B cell (primary cell): ENCODE data around the gene RIPOR1. TPM values are rescaled to one million over a fixed set of nuclear protein-coding genes. Genes with fewer than 3 reads are reported as not detected.
A peak's percentile ranks its signal among the peaks of the same experiment; 100 is the strongest.

Experiments used
- ATAC-seq: fragments of 200-7000 bp; cut with Tn5 transposase; one replicate; pipeline ENCODE4 v1.10.0; 2021; ENCODE audit warnings: low read depth, mild to moderate bottlenecking, moderate number of reproducible peaks, moderate library complexity
- CTCF ChIA-PET: fragments of 350-600 bp; sonication (Branson Sonifier 250); formaldehyde crosslinking; loops from one replicate; lab custom pipeline; 2021; ENCODE audit warnings: antibody characterized with exemption, inconsistent platforms; lab: Charles Lee
- POLR2A ChIA-PET: fragments of 350-600 bp; sonication (Branson Sonifier 250); formaldehyde crosslinking; loops from one replicate; lab custom pipeline; 2021; ENCODE audit warnings: antibody characterized with exemption; lab: Charles Lee
- DNase-seq: peaks from one replicate; pipeline ENCODE4 v3.0.0; 2013
- H2AFZ ChIP-seq: 2 replicates; pipeline ENCODE4 v1.6.1; 2012; ENCODE audit warnings: mild to moderate bottlenecking, low read depth, low read length; ENCODE audit not compliant: insufficient read depth, poor library complexity, severe bottlenecking
- H3K27ac ChIP-seq, 2 donors: 1 replicate in 1 of 2; 2 replicates in 1 of 2; pipeline ENCODE4 v1.5.1; 2012 to 2013; ENCODE audit warnings: low read length in 2 of 2, mild to moderate bottlenecking in 2 of 2, moderate library complexity in 1 of 2
- H3K27me3 ChIP-seq, 4 experiments: fragments of 200-600 bp in 1 of 4; sonication (generic) in 1 of 4; replicated peaks in 1 of 4; 1 replicate in 2 of 4; 2 replicates in 2 of 4; pipeline versions ENCODE4 v1.6.1 to v1.7.0; 2013 to 2016; ENCODE audit warnings: low read length in 3 of 4, mild to moderate bottlenecking in 2 of 4, mixed read lengths in 1 of 4, moderate library complexity in 1 of 4; ENCODE audit not compliant: insufficient read depth in 4 of 4, control insufficient read depth in 3 of 4; ENCODE audit errors: control extremely low read depth in 1 of 4
- H3K36me3 ChIP-seq, 2 experiments: replicated peaks in 1 of 2; 1 replicate in 1 of 2; 2 replicates in 1 of 2; pipeline versions ENCODE4 v1.6.1 to v1.7.1; 2013; ENCODE audit warnings: low read length in 1 of 2; ENCODE audit not compliant: insufficient read depth in 2 of 2, control insufficient read depth in 1 of 2; ENCODE audit errors: control extremely low read depth in 1 of 2, extremely low read depth in 1 of 2
- H3K4me1 ChIP-seq, 2 donors: fragments of 200-600 bp in 1 of 2; sonication (generic) in 1 of 2; 1 replicate in 1 of 2; 2 replicates in 1 of 2; pipeline versions ENCODE4 v1.5.1 to v1.6.1; 2013 to 2017; ENCODE audit warnings: low read length in 2 of 2; ENCODE audit not compliant: control insufficient read depth in 2 of 2, insufficient read depth in 2 of 2
- H3K4me2 ChIP-seq: replicated peaks from 2 replicates; pipeline ENCODE3; 2012; ENCODE audit warnings: mild to moderate bottlenecking, low read depth, low read length; ENCODE audit not compliant: poor library complexity, severe bottlenecking
- H3K4me3 ChIP-seq, 5 experiments: fragments of 200-600 bp in 1 of 5; sonication (generic) in 1 of 5; 1 replicate in 3 of 5; 2 replicates in 2 of 5; pipeline versions ENCODE4 v1.5.1 to v1.7.0; 2011 to 2016; ENCODE audit warnings: low read length in 4 of 5, mild to moderate bottlenecking in 4 of 5, low read depth in 2 of 5, control low read depth in 1 of 5, moderate library complexity in 1 of 5; ENCODE audit not compliant: insufficient read depth in 1 of 5; ENCODE audit errors: control extremely low read depth in 1 of 5, extremely low read depth in 1 of 5
- H3K79me2 ChIP-seq: fragments of 200-600 bp; sonication (generic); one replicate; pipeline ENCODE4 v1.6.0; 2016; ENCODE audit warnings: low read length; ENCODE audit not compliant: control insufficient read depth, insufficient read depth
- H3K9ac ChIP-seq: fragments of 200-600 bp; sonication (generic); 2 replicates; pipeline ENCODE4 v1.6.1; 2017; ENCODE audit warnings: mild to moderate bottlenecking, low read length, moderate library complexity
- H3K9me3 ChIP-seq, 3 donors: one replicate each; pipeline versions ENCODE4 v1.6.1 to v1.7.1; 2013; ENCODE audit warnings: low read length in 2 of 3; ENCODE audit not compliant: control insufficient read depth in 2 of 3, insufficient read depth in 1 of 3; ENCODE audit errors: control extremely low read depth in 1 of 3
- H4K20me1 ChIP-seq: 2 replicates; pipeline ENCODE4 v1.6.0; 2012; ENCODE audit warnings: mild to moderate bottlenecking, low read length; ENCODE audit not compliant: insufficient read depth, control insufficient read depth, poor library complexity, severe bottlenecking
- H3K27ac Mint-ChIP-seq: one replicate; pipeline ENCODE4 v1.8.0; 2021; ENCODE audit warnings: mixed read lengths
- H3K27me3 Mint-ChIP-seq: one replicate; pipeline ENCODE4 v1.8.0; 2021; ENCODE audit warnings: mixed read lengths
- H3K4me1 Mint-ChIP-seq: one replicate; pipeline ENCODE4 v1.8.0; 2021; ENCODE audit warnings: mixed read lengths
- H3K4me3 Mint-ChIP-seq: one replicate; pipeline ENCODE4 v1.8.0; 2021; ENCODE audit warnings: mixed read lengths
- H3K9me3 Mint-ChIP-seq: one replicate; pipeline ENCODE4 v1.8.0; 2022; ENCODE audit warnings: mixed read lengths; ENCODE audit not compliant: insufficient read depth
- EZH2 ChIP-seq: IDR thresholded peaks from 2 replicates; pipeline ENCODE4 v1.6.1; 2012; ENCODE audit warnings: borderline replicate concordance, low read depth, mild to moderate bottlenecking, moderate library complexity, low read length; ENCODE audit not compliant: insufficient read depth, poor library complexity, severe bottlenecking
- WGBS: methylation state at CpG from one replicate; pipeline ENCODE4 v1.1.5; 2013; ENCODE audit warnings: missing lambda C conversion rate; ENCODE audit not compliant: insufficient coverage; 5-methylcytosine and 5-hydroxymethylcytosine counted together
- intact Hi-C: fragments of 100-400 bp; cut with micrococcal nuclease; formaldehyde crosslinking; loops from one replicate; pipeline ENCODE4 v1.10.0; 2022
- polyA plus RNA-seq: library from polyadenylated mRNA; depleted of rRNA; stranded (reverse); fragments of >200 nt; gene quantifications from 2 replicates; pipeline ENCODE4 v1.2.3, GENCODE V29; 2012
- total RNA-seq, 2 donors: library from RNA; stranded (reverse); fragments of 120-200 nt in 1 of 2; gene quantifications; 1 replicate in 1 of 2; 2 replicates in 1 of 2; pipeline versions ENCODE4 v1.2.3 to v1.2.4, GENCODE V29; 2013 to 2022
- TF ChIP-seq, protein P1 (sequence below): fragments of 200-600 bp; IDR thresholded peaks from one replicate; pipeline ENCODE4 v1.8.0; 2022; ENCODE audit warnings: antibody characterized with exemption, mild to moderate bottlenecking

The RIPOR1 gene
- total and polyA plus RNA-seq, 2 donors (not counting 1 experiment from before 2014, with no cell fraction given): 124 to 363 TPM

GRCh38 chr16:67483731-67484525, 44.7 kb upstream of the RIPOR1 start:
- TF ChIP-seq, protein P1, sequence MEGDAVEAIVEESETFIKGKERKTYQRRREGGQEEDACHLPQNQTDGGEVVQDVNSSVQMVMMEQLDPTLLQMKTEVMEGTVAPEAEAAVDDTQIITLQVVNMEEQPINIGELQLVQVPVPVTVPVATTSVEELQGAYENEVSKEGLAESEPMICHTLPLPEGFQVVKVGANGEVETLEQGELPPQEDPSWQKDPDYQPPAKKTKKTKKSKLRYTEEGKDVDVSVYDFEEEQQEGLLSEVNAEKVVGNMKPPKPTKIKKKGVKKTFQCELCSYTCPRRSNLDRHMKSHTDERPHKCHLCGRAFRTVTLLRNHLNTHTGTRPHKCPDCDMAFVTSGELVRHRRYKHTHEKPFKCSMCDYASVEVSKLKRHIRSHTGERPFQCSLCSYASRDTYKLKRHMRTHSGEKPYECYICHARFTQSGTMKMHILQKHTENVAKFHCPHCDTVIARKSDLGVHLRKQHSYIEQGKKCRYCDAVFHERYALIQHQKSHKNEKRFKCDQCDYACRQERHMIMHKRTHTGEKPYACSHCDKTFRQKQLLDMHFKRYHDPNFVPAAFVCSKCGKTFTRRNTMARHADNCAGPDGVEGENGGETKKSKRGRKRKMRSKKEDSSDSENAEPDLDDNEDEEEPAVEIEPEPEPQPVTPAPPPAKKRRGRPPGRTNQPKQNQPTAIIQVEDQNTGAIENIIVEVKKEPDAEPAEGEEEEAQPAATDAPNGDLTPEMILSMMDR: no peak
- TF ChIP-seq EZH2: no peak
- WGBS: 91% methylated on average over 8 of the region's 12 CpGs
- H3K4me3 Mint-ChIP-seq: peak overlapping the region; percentile 44

More at GRCh38 chr16:67483731-67484525, 44.7 kb upstream of the RIPOR1 start:
- H3K4me2 ChIP-seq: peak overlapping the region; percentile 95
- ChIA-PET POLR2A (interaction anchor here (0.7 kb wide), 1 partner anchor 30 kb away, joined by 3 read pairs; no protein-coding TSS in a partner anchor), CTCF (interaction anchor here (1.2 to 23.6 kb wide), 4 partner anchors 10 to 161 kb away, joined by 3 to 817 read pairs (median 66); partner anchors contain the start of gene CARMIL2)
- peaks cover 54 to 67% of the 10 kb centered on the region in 2 donors for H3K4me1 ChIP-seq
- H3K4me3 ChIP-seq: no peak overlapping the region
- peaks cover 0 to 22% of the 10 kb centered on the region in 2 experiments for H3K36me3 ChIP-seq
- peaks cover 64% of the 10 kb centered on the region for H3K4me1 Mint-ChIP-seq
- H2AFZ ChIP-seq: no peak overlapping the region
- no peaks in the 10 kb centered on the region for H3K27me3 ChIP-seq
- peaks cover 0 to 3% (median 0%) of the 10 kb centered on the region in 3 donors for H3K9me3 ChIP-seq
- peaks cover 18% of the 10 kb centered on the region for H4K20me1 ChIP-seq
- H3K9ac ChIP-seq: no peak overlapping the region
- H3K27ac ChIP-seq: peak overlapping the region in 1 of 2 donors; percentile 56
- H3K79me2 ChIP-seq: peaks cover 70% of the 10 kb centered on the region
- H3K27ac Mint-ChIP-seq: peak overlapping the region; percentile 70
- no peaks in the 10 kb centered on the region for H3K27me3 Mint-ChIP-seq
- no peak for DNase-seq
- intact Hi-C loops: loop anchor here (10.0 kb wide), 1 partner anchor 321 kb away; the partner anchor contains the start of genes RANBP10 and TSNAXIP1
- no peaks in the 10 kb centered on the region for H3K9me3 Mint-ChIP-seq
- no peak for ATAC-seq
